Spleen (tissue), 7 donors: ENCODE data around the gene ITSN1.

ENCODE experiments used
- CTCF ChIP-seq, 11 experiments: fragments of 200-600 bp in 7 of 11; fragments of 450-650 bp in 4 of 11; sonication (generic) in 4 of 11; IDR thresholded peaks in 8 of 11; conservative IDR thresholded peaks in 3 of 11; 1 replicate in 7 of 11; 2 replicates in 4 of 11; pipeline versions ENCODE4 v1.4.0 to v1.8.0; 2016 to 2021; ENCODE audit warnings: antibody characterized with exemption in 11 of 11, inconsistent platforms in 4 of 11, mild to moderate bottlenecking in 1 of 11
- POLR2A ChIP-seq, 3 donors: fragments of 450-650 bp; IDR thresholded peaks; one replicate each; pipeline ENCODE4 v1.5.1; 2017; ENCODE audit warnings: antibody characterized with exemption in 3 of 3, mild to moderate bottlenecking in 1 of 3
- POLR2AphosphoS5 ChIP-seq, 3 donors: sonication (generic); formaldehyde crosslinking; IDR thresholded peaks; one replicate each; pipeline ENCODE4 v1.5.1; 2017; ENCODE audit warnings: antibody characterized with exemption in 3 of 3
- donor health status: DM: no; HTN: no; CAD: no; lungs with moderate emphysema.
- donor health status: DM: no; HTN: no; CAD: no.
- donor health status: DM: no; HTN: no; CAD: no.

- TF ChIP-seq CTCF (IDR thresholded peaks at IDR 0.05 in 8 of 11, conservative IDR thresholded peaks at IDR 0.05 in 3 of 11): no peak
- no peak for TF ChIP-seq POLR2A (IDR thresholded peaks at IDR 0.05)
- TF ChIP-seq POLR2AphosphoS5 (IDR thresholded peaks at IDR 0.05): no peak
Observed at GRCh38 chr21:33802481-33802880, 160.2 kb downstream of the ITSN1 start.
